Sigmoid colon (tissue), 7 donors: ENCODE results near the gene EPHA2. TPM values are rescaled to one million over a fixed set of nuclear protein-coding genes. Genes with fewer than 3 reads are reported as not detected.

Experiments used
- DNase-seq: peaks from one replicate; pipeline ENCODE4 v3.0.0-alpha.2; 2019
- H3K27ac ChIP-seq, 4 donors: fragments of 200-600 bp; sonication (generic); one replicate each; pipeline ENCODE4 v1.5.1; 2016 to 2019; ENCODE audit warnings: mild to moderate bottlenecking in 1 of 4
- H3K27me3 ChIP-seq, 3 donors: fragments of 200-600 bp; sonication (generic); one replicate each; pipeline ENCODE4 v1.5.1; 2019; ENCODE audit warnings: mild to moderate bottlenecking in 1 of 3
- H3K36me3 ChIP-seq, 4 donors: fragments of 200-600 bp; sonication (generic); one replicate each; pipeline ENCODE4 v1.5.1; 2016 to 2019
- H3K4me1 ChIP-seq, 4 donors: fragments of 200-600 bp; sonication (generic); one replicate each; pipeline ENCODE4 v1.5.1; 2017 to 2019
- H3K4me3 ChIP-seq, 4 donors: fragments of 200-600 bp; sonication (generic); one replicate each; pipeline ENCODE4 v1.5.1; 2017 to 2019; ENCODE audit warnings: mild to moderate bottlenecking in 2 of 4, moderate library complexity in 1 of 4
- H3K9me3 ChIP-seq, 4 donors: fragments of 200-600 bp in 3 of 4; sonication (generic) in 3 of 4; one replicate each; pipeline versions ENCODE4 v1.5.1 to v1.6.1; 2013 to 2019
- CTCF ChIP-seq, 4 experiments: fragments of 450-650 bp in 3 of 4; fragments of 200-600 bp in 1 of 4; IDR thresholded peaks; one replicate each; pipeline ENCODE4 v1.5.1; 2016 to 2019; ENCODE audit warnings: antibody characterized with exemption in 4 of 4, mild to moderate bottlenecking in 3 of 4, moderate library complexity in 2 of 4
- EP300 ChIP-seq, 4 donors: sonication (generic); formaldehyde crosslinking; IDR thresholded peaks; one replicate each; pipeline ENCODE4 v1.6.1; 2017; ENCODE audit warnings: antibody characterized with exemption in 4 of 4
- POLR2A ChIP-seq, 2 donors: fragments of 450-650 bp; IDR thresholded peaks; one replicate each; pipeline ENCODE4 v1.6.1; 2016; ENCODE audit warnings: antibody characterized with exemption in 2 of 2, mild to moderate bottlenecking in 2 of 2, moderate library complexity in 2 of 2
- POLR2AphosphoS5 ChIP-seq, 4 donors: sonication (generic); formaldehyde crosslinking; IDR thresholded peaks; one replicate each; pipeline ENCODE4 v1.6.1; 2017; ENCODE audit warnings: antibody characterized with exemption in 4 of 4
- WGBS, 2 donors: extraction: QIAGEN DNeasy Blood & Tissue Kit; methylation state at CpG; one replicate each; pipeline ENCODE4 v1.1.7; 2013; 5-methylcytosine and 5-hydroxymethylcytosine counted together
- intact Hi-C: fragments of 100-400 bp; cut with DNase I; formaldehyde crosslinking; loops from one replicate; pipeline ENCODE4 v1.15.1; 2023
- polyA plus RNA-seq, 3 donors: library from polyadenylated mRNA; stranded (reverse); fragments of 200-250 nt; gene quantifications; one replicate each; pipeline ENCODE4 v1.2.3, GENCODE V29; 2013
- total RNA-seq, 4 donors: library from RNA; depleted of rRNA; stranded (reverse); fragments of >200 nt; gene quantifications; one replicate each; pipeline ENCODE4 v1.1.0, GENCODE V29; 2016
- donor health status: healthy with polysubstance abuse.
- donor health status: Bipolar disorder and iron deficiency.
- donor health status: healthy.

Gene EPHA2
- total and polyA plus RNA-seq, 7 donors = 3.3 to 24.7 (median 6.0) TPM

DNA sequence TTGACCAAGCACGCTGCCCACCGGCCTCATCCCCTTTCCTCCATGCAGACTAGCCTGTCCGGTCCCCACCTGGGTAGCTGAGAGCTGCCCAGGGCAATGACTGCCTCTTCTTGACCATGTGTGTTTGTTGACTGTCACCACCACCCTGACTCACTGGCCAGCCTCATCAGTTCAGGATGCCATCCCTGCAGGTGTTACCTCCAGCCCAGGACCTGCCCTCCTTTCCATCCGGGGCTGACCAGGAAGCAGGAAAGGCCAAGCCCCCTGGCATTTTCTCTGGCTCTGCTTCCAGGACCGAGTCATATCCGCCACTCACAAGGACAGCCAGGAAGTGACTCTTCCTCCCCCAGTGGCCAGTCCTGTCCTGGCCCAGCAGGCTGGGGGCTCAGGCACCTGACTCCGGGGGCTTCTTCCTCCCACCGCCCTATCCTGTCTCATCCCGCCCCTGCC is 17.1 kb downstream of the EPHA2 start:
- TF ChIP-seq EP300 (IDR thresholded peaks at IDR 0.05) (no peak), CTCF (IDR thresholded peaks at IDR 0.05) (no peak), POLR2A (IDR thresholded peaks at IDR 0.05) (no peak)
- Histone ChIP-seq H3K4me3 (no peak overlapping the region), H3K36me3 (peaks cover 0 to 33% (median 7%) of the 10 kb centered on the region in 4 donors), H3K27ac (peak overlapping the region in 2 of 4 donors; percentile 4 to 40), H3K27me3 (no peaks in the 10 kb centered on the region), H3K9me3 (no peaks in the 10 kb centered on the region), H3K4me1 (peaks cover 0 to 30% (median 23%) of the 10 kb centered on the region in 4 donors)
- intact Hi-C loops = no loop called here
- WGBS, 2 donors = 81 to 83% methylated on average over 9 of the region's 9 CpGs
- no peak for DNase-seq

DNA sequence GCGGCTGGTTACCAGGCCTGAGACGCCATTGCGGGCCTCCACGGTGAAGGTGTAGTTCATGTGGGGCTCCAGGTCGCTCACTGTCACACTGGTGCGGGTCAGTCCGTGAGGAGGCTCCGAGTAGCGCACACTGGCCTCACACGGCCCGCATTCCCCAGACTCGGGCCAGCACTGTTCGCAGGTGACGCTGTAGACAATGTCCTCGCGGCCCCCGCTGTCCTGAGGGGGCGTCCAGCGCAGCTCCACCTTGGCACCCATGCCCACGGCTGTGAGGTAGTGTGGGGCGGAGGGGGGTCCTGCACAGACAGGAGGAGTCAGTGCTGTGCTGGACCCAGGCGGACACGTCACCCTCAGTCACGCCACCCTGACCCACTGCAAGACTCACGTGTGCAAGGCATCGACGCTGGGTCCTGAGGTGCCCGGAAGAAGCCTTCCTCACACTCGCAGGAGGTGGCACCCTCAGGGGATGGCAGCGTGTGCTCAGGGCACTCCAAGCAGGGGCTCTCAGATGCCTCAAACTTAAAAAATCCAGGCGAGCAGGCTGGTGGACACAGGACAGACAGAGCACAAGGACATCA is 17.9 kb downstream of the EPHA2 start:
- intact Hi-C loops = no loop called here
- Histone ChIP-seq H3K27me3 (no peaks in the 10 kb centered on the region), H3K36me3 (peaks cover 0 to 41% (median 13%) of the 10 kb centered on the region in 4 donors), H3K27ac (no peak overlapping the region), H3K4me3 (no peak overlapping the region), H3K4me1 (peaks cover 0 to 30% (median 23%) of the 10 kb centered on the region in 4 donors), H3K9me3 (no peaks in the 10 kb centered on the region)
- no peak for TF ChIP-seq EP300 (IDR thresholded peaks at IDR 0.05)
- no peak for TF ChIP-seq POLR2AphosphoS5 (IDR thresholded peaks at IDR 0.05)
- TF ChIP-seq POLR2A (IDR thresholded peaks at IDR 0.05) = no peak
- no peak for TF ChIP-seq CTCF (IDR thresholded peaks at IDR 0.05)
- DNase-seq = no peak
- 94 to 95% methylated on average over 31 of the region's 31 CpGs for WGBS, 2 donors

- Histone ChIP-seq H3K27me3 (no peaks in the 10 kb centered on the region), H3K36me3 (peaks cover 0 to 46% (median 16%) of the 10 kb centered on the region in 4 donors), H3K4me1 (peaks cover 0 to 10% (median 7%) of the 10 kb centered on the region in 4 donors), H3K9me3 (no peaks in the 10 kb centered on the region), H3K4me3 (no peak overlapping the region), H3K27ac (no peak overlapping the region)
- no peak for DNase-seq
- TF ChIP-seq EP300 (IDR thresholded peaks at IDR 0.05) (no peak), CTCF (IDR thresholded peaks at IDR 0.05) (no peak), POLR2A (IDR thresholded peaks at IDR 0.05) (no peak), POLR2AphosphoS5 (IDR thresholded peaks at IDR 0.05) (no peak)
- intact Hi-C loops = no loop called here
- 88 to 89% methylated on average over 12 of the region's 12 CpGs for WGBS, 2 donors
Measured at GRCh38 chr1:16135501-16135900, 20.4 kb downstream of the EPHA2 start.

DNA sequence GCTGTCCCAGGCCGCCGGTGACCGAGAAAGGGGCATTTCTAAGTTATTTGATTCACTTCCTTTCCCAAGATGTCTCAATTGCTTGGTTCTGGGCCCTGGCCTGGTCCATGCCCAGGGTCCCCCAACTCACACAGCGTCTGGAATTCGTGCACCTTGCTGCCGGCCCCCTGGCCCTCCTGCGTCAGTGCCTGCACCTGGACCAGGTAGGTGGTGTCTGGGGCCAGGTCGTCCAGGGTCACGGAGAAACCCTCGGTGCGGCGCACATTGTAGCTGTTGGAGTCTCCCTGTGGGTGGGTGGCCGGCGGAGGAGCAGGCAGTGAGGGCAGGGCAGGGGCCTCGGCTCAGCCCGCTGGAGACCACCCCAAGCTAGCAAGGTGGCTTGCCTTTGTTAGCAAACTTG is 21.0 kb downstream of the EPHA2 start:
- Histone ChIP-seq H3K9me3 (no peaks in the 10 kb centered on the region), H3K4me3 (no peak overlapping the region), H3K27me3 (no peaks in the 10 kb centered on the region), H3K4me1 (peaks cover 0 to 4% (median 1%) of the 10 kb centered on the region in 4 donors), H3K27ac (no peak overlapping the region), H3K36me3 (peaks cover 0 to 52% (median 16%) of the 10 kb centered on the region in 4 donors)
- intact Hi-C loops = no loop called here
- TF ChIP-seq CTCF (IDR thresholded peaks at IDR 0.05) = no peak
- TF ChIP-seq POLR2A (IDR thresholded peaks at IDR 0.05) = no peak
- no peak for TF ChIP-seq POLR2AphosphoS5 (IDR thresholded peaks at IDR 0.05)
- TF ChIP-seq EP300 (IDR thresholded peaks at IDR 0.05) = no peak
- DNase-seq = no peak
- 95% methylated on average over 16 of the region's 16 CpGs for WGBS, 2 donors
